Measurements from ENCODE around the gene TTYH3.

TTYH3 gene

DNA sequence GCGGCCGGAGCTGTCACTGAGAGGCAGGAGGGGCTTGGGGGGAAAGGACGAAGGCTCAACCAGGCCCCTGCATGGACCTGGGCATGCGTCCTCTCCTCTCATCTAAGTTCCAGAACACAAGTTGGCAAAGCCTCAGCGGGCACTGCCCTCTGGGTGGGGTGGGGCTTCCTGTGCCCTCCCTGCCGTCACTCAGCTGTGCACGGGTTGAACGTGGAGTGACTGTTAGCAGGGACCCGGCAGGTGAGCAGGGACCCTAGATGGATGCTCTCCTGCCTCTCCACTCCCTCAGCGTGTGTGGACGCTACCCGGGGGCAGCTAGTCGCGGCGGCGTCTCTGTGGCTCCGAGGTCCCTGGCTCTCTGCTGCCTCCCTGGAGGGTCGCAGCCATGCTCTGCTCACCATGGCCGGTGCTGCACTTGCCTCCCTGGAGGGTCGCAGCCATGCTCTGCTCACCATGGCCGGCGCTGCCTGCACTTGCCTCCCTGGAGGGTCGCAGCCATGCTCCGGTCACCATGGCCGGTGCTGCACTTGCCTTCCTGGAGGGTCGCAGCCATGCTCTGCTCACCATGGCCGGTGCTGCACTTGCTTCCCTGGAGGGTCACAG, 36.4 kb upstream of the TTYH3 start:
- no peak for TF ChIP-seq CTCF (IDR thresholded peaks at IDR 0.05; ENCODE audit: extremely low read depth, insufficient read depth, missing control alignments)
- DNase-seq (ENCODE audit: low spot score) = no peak
- in situ Hi-C loops (cut with MboI; ENCODE audit: low pct_unique_long_range_greater_than_20kb, low sequenced_read_pairs, unreplicated experiment) = no loop called here

- no peak for TF ChIP-seq CTCF (IDR thresholded peaks at IDR 0.05; ENCODE audit: extremely low read depth, insufficient read depth, missing control alignments)
- in situ Hi-C loops (cut with MboI; ENCODE audit: low pct_unique_long_range_greater_than_20kb, low sequenced_read_pairs, unreplicated experiment) = no loop called here
- DNase-seq (ENCODE audit: low spot score) = no peak
These were observed 35.1 kb upstream of the TTYH3 start for GRCh38 chr7:2596464-2597272.

- no peak for TF ChIP-seq CTCF (IDR thresholded peaks at IDR 0.05; ENCODE audit: extremely low read depth, insufficient read depth, missing control alignments)
- in situ Hi-C loops (cut with MboI; ENCODE audit: low pct_unique_long_range_greater_than_20kb, low sequenced_read_pairs, unreplicated experiment) = no loop called here
- no peak for DNase-seq (ENCODE audit: low spot score)
These were observed 34.5 kb upstream of the TTYH3 start for GRCh38 chr7:2597273-2597640.

- in situ Hi-C loops (cut with MboI; ENCODE audit: low pct_unique_long_range_greater_than_20kb, low sequenced_read_pairs, unreplicated experiment) = no loop called here
- no peak for TF ChIP-seq CTCF (IDR thresholded peaks at IDR 0.05; ENCODE audit: extremely low read depth, insufficient read depth, missing control alignments)
- no peak for DNase-seq (ENCODE audit: low spot score)
These were observed 33.5 kb upstream of the TTYH3 start for GRCh38 chr7:2598154-2598823.

GRCh38 chr7:2601065-2601464, 30.7 kb upstream of the TTYH3 start:
- no peak for TF ChIP-seq CTCF (IDR thresholded peaks at IDR 0.05; ENCODE audit: extremely low read depth, insufficient read depth, missing control alignments)
- in situ Hi-C loops (cut with MboI; ENCODE audit: low pct_unique_long_range_greater_than_20kb, low sequenced_read_pairs, unreplicated experiment) = no loop called here
- no peak for DNase-seq (ENCODE audit: low spot score)

DNA sequence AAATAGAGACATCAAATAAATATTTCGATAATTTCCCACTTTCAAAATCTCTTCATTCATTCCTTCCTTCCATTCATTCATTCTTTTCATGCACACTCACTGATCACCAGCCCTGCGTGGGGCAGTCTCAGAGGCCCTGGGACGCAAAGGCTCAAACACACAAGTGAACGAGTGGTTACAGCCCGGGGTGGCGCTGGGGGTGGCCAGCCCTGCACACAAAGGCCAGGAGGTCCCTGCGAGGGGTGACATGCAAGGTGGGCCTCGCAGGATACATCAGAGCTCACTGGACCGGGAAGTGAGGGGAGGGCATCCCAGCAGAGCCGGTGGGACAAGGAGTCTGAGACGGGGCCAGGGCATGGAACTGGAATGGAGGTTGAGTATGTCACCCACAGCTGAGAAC, 29.9 kb upstream of the TTYH3 start:
- in situ Hi-C loops (cut with MboI; ENCODE audit: low pct_unique_long_range_greater_than_20kb, low sequenced_read_pairs, unreplicated experiment) = no loop called here
- no peak for DNase-seq (ENCODE audit: low spot score)
- no peak for TF ChIP-seq CTCF (IDR thresholded peaks at IDR 0.05; ENCODE audit: extremely low read depth, insufficient read depth, missing control alignments)
